GM10847 (cell line): ENCODE measurements around the gene MRPS27.

Experiments
- POLR2A ChIP-seq: IDR thresholded peaks from 2 replicates; pipeline ENCODE4 v1.6.1; 2011; ENCODE audit not compliant: insufficient read length; ENCODE audit errors: extremely low read depth

The MRPS27 gene

GRCh38 chr5:72282878-72283277 lies 37.2 kb downstream of the MRPS27 start:
- TF ChIP-seq POLR2A: no peak

GRCh38 chr5:72281764-72282499 lies 38.1 kb downstream of the MRPS27 start:
- TF ChIP-seq POLR2A: no peak

- TF ChIP-seq POLR2A: no peak
These were observed 38.6 kb downstream of the MRPS27 start for GRCh38 chr5:72281430-72281763.

DNA sequence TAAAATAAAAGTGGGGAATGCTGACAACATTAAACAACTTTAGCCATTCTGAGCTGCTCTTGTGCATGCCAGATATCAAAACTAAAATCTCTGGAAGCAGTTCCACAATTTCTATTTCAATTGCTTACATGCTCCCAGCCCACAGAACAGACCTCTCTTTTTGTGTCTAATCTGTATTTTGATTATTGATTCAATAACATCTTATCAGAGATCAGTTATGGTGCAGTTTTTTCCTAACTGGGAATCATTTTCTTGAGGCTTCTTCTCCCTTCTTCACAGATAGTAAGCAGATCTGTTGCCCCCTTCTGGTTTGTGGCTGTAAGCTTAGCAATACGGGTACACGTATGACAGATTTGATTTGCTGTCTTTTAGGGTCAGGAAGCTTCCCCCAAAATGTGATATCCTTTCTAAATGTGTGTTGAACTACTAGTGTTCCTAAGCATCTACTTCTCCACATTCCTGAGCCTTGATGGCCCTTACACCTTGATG lies 39.4 kb downstream of the MRPS27 start:
- no peak for TF ChIP-seq POLR2A

DNA sequence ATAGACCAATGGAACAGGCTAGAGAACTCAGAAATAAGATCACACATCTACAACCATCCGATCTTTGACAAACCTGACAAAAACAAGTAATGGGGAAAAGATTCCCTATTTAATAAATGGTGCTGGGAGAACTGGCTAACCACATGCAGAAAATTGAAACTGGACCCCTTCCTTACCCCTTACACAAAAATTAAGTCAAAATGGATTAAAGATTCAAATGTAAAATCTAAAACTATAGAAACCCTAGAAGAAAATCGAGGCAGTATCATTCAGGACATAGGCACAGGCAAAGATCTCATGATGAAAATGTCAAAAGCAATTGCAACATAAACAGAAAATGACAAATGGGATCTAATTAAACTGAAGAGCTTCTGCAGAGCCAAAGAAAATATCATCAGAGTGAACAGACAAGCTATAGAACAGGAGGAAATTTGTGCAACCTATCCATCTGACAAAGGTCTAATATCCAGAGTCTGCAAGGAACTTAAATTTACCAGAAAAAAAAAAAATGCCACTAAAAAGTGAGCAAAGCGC lies 43.8 kb downstream of the MRPS27 start:
- no peak for TF ChIP-seq POLR2A

DNA sequence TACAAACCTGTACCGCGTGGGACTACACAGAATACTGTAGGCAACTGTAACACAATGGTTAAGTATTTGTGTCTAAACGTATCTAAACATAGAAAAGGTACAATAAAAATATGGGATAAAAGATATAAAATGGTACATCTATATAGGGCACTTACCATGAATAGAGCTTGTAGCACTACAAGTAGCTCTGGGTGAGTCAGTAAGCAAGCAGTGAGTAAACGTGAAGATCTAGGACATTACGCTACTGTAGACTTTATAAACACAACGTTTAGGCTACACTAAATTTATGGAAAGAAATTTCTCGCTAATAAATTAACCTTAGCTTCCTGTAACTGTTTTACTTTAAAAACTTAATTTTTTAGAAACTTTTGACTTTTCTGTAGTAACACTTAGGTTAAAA lies 46.5 kb downstream of the MRPS27 start:
- TF ChIP-seq POLR2A: no peak

GRCh38 chr5:72272398-72272797 lies 47.6 kb downstream of the MRPS27 start:
- no peak for TF ChIP-seq POLR2A

- TF ChIP-seq POLR2A: no peak
These were observed 48.3 kb downstream of the MRPS27 start for GRCh38 chr5:72271702-72272101.

DNA sequence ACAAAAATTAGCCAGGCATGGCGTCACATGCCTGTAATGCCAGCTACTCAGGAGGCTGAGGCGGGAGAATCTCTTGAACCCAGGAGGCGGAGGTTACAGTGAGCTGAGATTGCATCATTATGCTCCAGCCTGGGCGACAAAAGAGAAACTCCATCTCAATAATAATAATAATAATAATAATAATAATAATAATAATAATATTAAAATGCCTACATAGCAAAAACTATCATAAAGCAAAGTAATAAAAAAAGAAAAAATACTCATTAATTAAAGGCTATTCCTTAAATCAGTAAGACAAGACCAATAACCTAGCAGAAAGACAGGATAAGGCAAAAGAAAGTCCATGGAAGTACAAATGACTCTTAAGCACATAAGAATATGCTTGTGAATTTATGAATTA lies 50.0 kb downstream of the MRPS27 start:
- TF ChIP-seq POLR2A: no peak

GRCh38 chr5:72269411-72269780 lies 50.6 kb downstream of the MRPS27 start:
- no peak for TF ChIP-seq POLR2A

DNA sequence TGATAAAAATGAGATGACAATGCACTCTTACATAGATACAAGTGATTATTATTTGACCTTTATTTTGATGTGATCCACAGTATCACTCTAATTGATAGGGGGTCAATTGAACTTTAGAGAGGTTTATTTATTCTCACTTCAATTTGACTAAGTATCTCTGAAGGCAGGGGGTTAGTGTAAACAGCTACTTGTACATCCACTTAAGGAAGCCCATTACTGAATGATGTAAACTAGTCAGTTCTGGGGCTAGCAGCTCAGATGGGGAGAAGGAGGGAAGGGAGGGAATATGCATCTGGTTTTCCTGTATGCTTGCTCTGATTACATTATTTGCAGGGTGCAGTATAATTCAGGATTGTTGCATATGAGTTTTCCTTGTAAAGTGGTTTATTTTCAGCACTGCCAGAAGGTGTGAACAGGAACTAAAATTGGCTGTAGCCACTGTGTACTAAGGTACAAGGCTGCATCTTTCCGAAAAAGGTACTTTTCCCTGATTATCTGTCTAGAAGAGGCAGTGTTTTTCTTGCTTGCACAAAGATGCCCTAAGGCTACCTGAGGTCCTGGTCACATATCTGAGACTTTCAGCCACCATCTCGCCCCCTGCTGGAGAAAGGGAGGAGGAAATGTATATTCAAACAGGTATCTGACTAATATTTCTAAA lies 51.2 kb downstream of the MRPS27 start:
- TF ChIP-seq POLR2A: no peak

DNA sequence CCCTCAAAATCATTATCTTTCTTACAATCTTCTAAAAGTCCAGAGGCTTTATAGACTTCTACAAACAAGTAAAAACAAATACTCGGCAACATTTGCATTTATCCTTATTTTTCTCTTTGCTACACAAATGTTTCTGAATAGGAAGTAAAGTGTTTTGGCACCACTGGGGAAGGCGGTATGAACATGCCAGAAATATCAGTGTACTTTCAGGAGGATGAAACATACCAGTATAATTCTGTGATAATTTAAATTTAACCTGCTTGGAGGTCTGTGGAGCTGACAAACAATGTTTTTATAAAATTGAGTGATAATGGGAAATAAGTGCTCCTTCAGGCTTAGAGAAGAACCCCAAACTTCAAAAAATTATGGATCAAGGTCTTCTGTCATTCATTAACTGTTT lies 51.8 kb downstream of the MRPS27 start:
- TF ChIP-seq POLR2A: no peak

- TF ChIP-seq POLR2A: no peak
These were observed 52.4 kb downstream of the MRPS27 start for GRCh38 chr5:72267685-72268084.

GRCh38 chr5:72266862-72267261 lies 53.2 kb downstream of the MRPS27 start:
- no peak for TF ChIP-seq POLR2A

- TF ChIP-seq POLR2A: no peak
These were observed 54.8 kb downstream of the MRPS27 start for GRCh38 chr5:72265032-72265877.

DNA sequence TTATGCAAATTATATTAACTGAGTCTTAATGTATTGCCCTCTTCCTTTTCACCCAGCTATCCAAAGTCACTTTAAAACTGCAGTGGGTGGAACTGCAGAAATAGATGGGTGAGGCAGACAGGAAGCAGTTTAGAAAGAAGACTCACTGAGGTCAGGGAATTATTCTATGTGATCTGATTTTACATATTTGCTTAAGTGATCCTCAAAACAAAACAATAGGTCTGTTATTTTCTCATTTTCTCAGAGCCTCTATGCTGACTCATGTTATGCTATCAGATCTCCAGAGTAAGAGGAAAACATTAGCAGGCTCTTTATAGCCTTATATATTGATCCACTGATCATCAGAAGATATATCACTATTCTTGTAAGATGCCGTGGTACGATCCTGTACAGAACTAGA lies 63.5 kb downstream of the MRPS27 start:
- no peak for TF ChIP-seq POLR2A
